ENCODE results near the gene SLX9. TPM values are rescaled to one million over a fixed set of nuclear protein-coding genes. Genes with fewer than 3 reads are reported as not detected.

Gene SLX9
- total and polyA plus RNA-seq, 9 donors = 5.6 to 24.1 (median 16.6) TPM

- Histone ChIP-seq H3K4me1 (ENCODE audit: insufficient read depth) (no peaks in the 10 kb centered on the region), H3K36me3 (no peaks in the 10 kb centered on the region), H3K27me3 (no peaks in the 10 kb centered on the region), H3K27ac (no peak overlapping the region), H3K4me3 (no peak overlapping the region), H3K9me3 (no peaks in the 10 kb centered on the region)
- no peak for DNase-seq
- intact Hi-C loops (cut with DNase I) = no loop called here
- 66 to 87% (median 73%) methylated on average over 11 to 12 of the region's 12 CpGs for WGBS, 3 donors
- TF ChIP-seq POLR2A (IDR thresholded peaks at IDR 0.05) (no peak), EP300 (IDR thresholded peaks at IDR 0.05) (no peak), CTCF (IDR thresholded peaks at IDR 0.05) (no peak)
These were observed 21.7 kb upstream of the SLX9 start for GRCh38 chr21:44918107-44918470.

- 49 to 74% (median 50%) methylated on average over 11 to 13 of the region's 13 CpGs for WGBS, 3 donors
- Histone ChIP-seq H3K9me3 (no peaks in the 10 kb centered on the region), H3K4me3 (no peak overlapping the region), H3K27me3 (no peaks in the 10 kb centered on the region), H3K36me3 (no peaks in the 10 kb centered on the region), H3K27ac (no peak overlapping the region), H3K4me1 (ENCODE audit: insufficient read depth) (no peaks in the 10 kb centered on the region)
- no peak for TF ChIP-seq CTCF (IDR thresholded peaks at IDR 0.05)
- no peak for TF ChIP-seq EP300 (IDR thresholded peaks at IDR 0.05)
- TF ChIP-seq POLR2A (IDR thresholded peaks at IDR 0.05) = no peak
- no peak for DNase-seq
- intact Hi-C loops (cut with DNase I) = no loop called here
These were observed 21.2 kb upstream of the SLX9 start for GRCh38 chr21:44918581-44919033.

GRCh38 chr21:44919111-44919912 is 20.5 kb upstream of the SLX9 start:
- intact Hi-C loops (cut with DNase I) = no loop called here
- Histone ChIP-seq H3K27me3 (no peaks in the 10 kb centered on the region), H3K9me3 (no peaks in the 10 kb centered on the region), H3K27ac (no peak overlapping the region), H3K36me3 (no peaks in the 10 kb centered on the region), H3K4me1 (ENCODE audit: insufficient read depth) (no peaks in the 10 kb centered on the region), H3K4me3 (no peak overlapping the region)
- 34 to 58% (median 40%) methylated on average over 20 to 23 of the region's 26 CpGs for WGBS, 3 donors
- no peak for TF ChIP-seq EP300 (IDR thresholded peaks at IDR 0.05)
- no peak for TF ChIP-seq POLR2A (IDR thresholded peaks at IDR 0.05)
- TF ChIP-seq CTCF (IDR thresholded peaks at IDR 0.05) = no peak
- peak in 1 of 5 donors; percentile 12 for DNase-seq

GRCh38 chr21:44919913-44920693 is 19.7 kb upstream of the SLX9 start:
- DNase-seq = no peak
- H3K4me1 ChIP-seq (ENCODE audit: insufficient read depth) = no peaks in the 10 kb centered on the region
- 61 to 69% (median 63%) methylated on average over 28 of the region's 28 CpGs for WGBS, 3 donors
- H3K27ac ChIP-seq = no peak overlapping the region
- no peak overlapping the region for H3K4me3 ChIP-seq
- no peaks in the 10 kb centered on the region for H3K9me3 ChIP-seq
- TF ChIP-seq CTCF (IDR thresholded peaks at IDR 0.05) = no peak
- TF ChIP-seq POLR2A (IDR thresholded peaks at IDR 0.05) = no peak
- no peak for TF ChIP-seq EP300 (IDR thresholded peaks at IDR 0.05)
- H3K27me3 ChIP-seq = no peaks in the 10 kb centered on the region
- H3K36me3 ChIP-seq = no peaks in the 10 kb centered on the region
- intact Hi-C loops (cut with DNase I) = no loop called here
